ENCODE data around the gene SLC25A1.

DNA sequence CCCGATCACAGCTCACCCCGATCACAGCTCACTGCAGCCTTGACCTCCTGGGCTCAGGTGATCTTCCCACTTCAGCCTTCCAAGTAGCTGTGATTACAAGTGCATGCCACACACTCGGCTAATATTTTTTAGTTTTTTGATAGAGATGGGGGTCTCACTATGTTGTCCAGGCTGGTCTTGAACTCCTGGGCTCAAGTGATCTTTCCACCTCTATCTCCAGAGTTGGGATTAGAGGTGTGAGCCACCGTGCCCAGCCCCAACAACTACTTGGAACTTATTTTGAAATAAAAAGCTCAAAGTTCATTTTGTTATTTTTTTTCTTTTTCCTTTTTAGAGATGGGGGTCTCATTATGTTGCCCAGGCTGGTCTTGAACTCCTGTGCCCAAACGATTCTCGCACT lies 27.8 kb upstream of the SLC25A1 start:
- TF ChIP-seq, protein P1, sequence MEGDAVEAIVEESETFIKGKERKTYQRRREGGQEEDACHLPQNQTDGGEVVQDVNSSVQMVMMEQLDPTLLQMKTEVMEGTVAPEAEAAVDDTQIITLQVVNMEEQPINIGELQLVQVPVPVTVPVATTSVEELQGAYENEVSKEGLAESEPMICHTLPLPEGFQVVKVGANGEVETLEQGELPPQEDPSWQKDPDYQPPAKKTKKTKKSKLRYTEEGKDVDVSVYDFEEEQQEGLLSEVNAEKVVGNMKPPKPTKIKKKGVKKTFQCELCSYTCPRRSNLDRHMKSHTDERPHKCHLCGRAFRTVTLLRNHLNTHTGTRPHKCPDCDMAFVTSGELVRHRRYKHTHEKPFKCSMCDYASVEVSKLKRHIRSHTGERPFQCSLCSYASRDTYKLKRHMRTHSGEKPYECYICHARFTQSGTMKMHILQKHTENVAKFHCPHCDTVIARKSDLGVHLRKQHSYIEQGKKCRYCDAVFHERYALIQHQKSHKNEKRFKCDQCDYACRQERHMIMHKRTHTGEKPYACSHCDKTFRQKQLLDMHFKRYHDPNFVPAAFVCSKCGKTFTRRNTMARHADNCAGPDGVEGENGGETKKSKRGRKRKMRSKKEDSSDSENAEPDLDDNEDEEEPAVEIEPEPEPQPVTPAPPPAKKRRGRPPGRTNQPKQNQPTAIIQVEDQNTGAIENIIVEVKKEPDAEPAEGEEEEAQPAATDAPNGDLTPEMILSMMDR (IDR thresholded peaks at IDR 0.05) = no peak
- no peak for TF ChIP-seq ZFX (IDR thresholded peaks at IDR 0.05; ENCODE audit: borderline replicate concordance)
